Natural killer cell (primary cell): Measurements from ENCODE around the gene SAE1. TPM values are rescaled to one million over a fixed set of nuclear protein-coding genes. Genes with fewer than 3 reads are reported as not detected.

Experiments
- ATAC-seq, 3 donors: fragments of 150-1000 bp in 2 of 3; fragments of 200-7000 bp in 1 of 3; cut with Tn5 transposase; 1 replicate in 1 of 3; 2 replicates in 2 of 3; pipeline ENCODE4 v1.10.0; 2021; ENCODE audit warnings: mild to moderate bottlenecking in 2 of 3, moderate library complexity in 2 of 3
- DNase-seq, 2 donors: peaks; one replicate each; pipeline versions ENCODE4 v3.0.0 to v3.0.0-alpha.2; 2013 to 2021; ENCODE audit warnings: mixed read lengths in 1 of 2
- H3K27ac ChIP-seq: one replicate; pipeline ENCODE4 v1.5.1; 2013; ENCODE audit warnings: mild to moderate bottlenecking, low read length
- H3K27me3 ChIP-seq: one replicate; pipeline ENCODE4 v1.6.1; 2013; ENCODE audit warnings: low read length; ENCODE audit not compliant: control insufficient read depth, insufficient read depth
- H3K36me3 ChIP-seq: one replicate; pipeline ENCODE4 v1.6.1; 2013; ENCODE audit warnings: low read length; ENCODE audit not compliant: control insufficient read depth, insufficient read depth
- H3K4me1 ChIP-seq: one replicate; pipeline ENCODE4 v1.6.1; 2013; ENCODE audit warnings: low read length; ENCODE audit not compliant: control insufficient read depth, insufficient read depth
- H3K4me3 ChIP-seq: one replicate; pipeline ENCODE4 v1.5.1; 2013; ENCODE audit warnings: low read length
- H3K9me3 ChIP-seq: one replicate; pipeline ENCODE4 v1.6.1; 2013; ENCODE audit warnings: low read length; ENCODE audit not compliant: control insufficient read depth, insufficient read depth
- H3K27ac Mint-ChIP-seq, 2 donors: one replicate each; pipeline ENCODE4 v1.8.0; 2022; ENCODE audit warnings: mild to moderate bottlenecking in 2 of 2, mixed read lengths in 2 of 2, moderate library complexity in 1 of 2
- H3K27me3 Mint-ChIP-seq, 2 donors: one replicate each; pipeline ENCODE4 v1.8.0; 2022; ENCODE audit warnings: low read depth in 2 of 2, mixed read lengths in 2 of 2
- H3K36me3 Mint-ChIP-seq: one replicate; pipeline ENCODE4 v1.8.0; 2022; ENCODE audit warnings: mixed read lengths
- H3K4me1 Mint-ChIP-seq, 2 donors: one replicate each; pipeline ENCODE4 v1.8.0; 2022; ENCODE audit warnings: mixed read lengths in 2 of 2
- H3K4me3 Mint-ChIP-seq: one replicate; pipeline ENCODE4 v1.8.0; 2022; ENCODE audit warnings: mild to moderate bottlenecking, moderate library complexity, mixed read lengths
- H3K9me3 Mint-ChIP-seq, 2 donors: one replicate each; pipeline ENCODE4 v1.8.0; 2022; ENCODE audit warnings: mixed read lengths in 2 of 2
- CTCF ChIP-seq: fragments of 200-600 bp; IDR thresholded peaks from one replicate; pipeline ENCODE4 v1.8.0; 2022; ENCODE audit warnings: antibody characterized with exemption
- WGBS: methylation state at CpG from one replicate; pipeline ENCODE4 v1.1.7; 2013; ENCODE audit warnings: missing lambda C conversion rate; ENCODE audit not compliant: insufficient coverage; 5-methylcytosine and 5-hydroxymethylcytosine counted together
- intact Hi-C: fragments of 100-400 bp; cut with micrococcal nuclease; formaldehyde crosslinking; loops from one replicate; pipeline ENCODE4 v1.14.2; 2022
- total RNA-seq, 4 donors: library from RNA; stranded (reverse); fragments of 120-200 nt in 1 of 4; gene quantifications; one replicate each; pipeline versions ENCODE4 v1.2.3 to v1.2.4, GENCODE V29; 2013 to 2022

Gene SAE1
- total RNA-seq, 3 donors from 2014 or later (not counting 1 experiment from before 2014, with no cell fraction given) = 42.5 to 49.3 (median 46.0) TPM

DNA sequence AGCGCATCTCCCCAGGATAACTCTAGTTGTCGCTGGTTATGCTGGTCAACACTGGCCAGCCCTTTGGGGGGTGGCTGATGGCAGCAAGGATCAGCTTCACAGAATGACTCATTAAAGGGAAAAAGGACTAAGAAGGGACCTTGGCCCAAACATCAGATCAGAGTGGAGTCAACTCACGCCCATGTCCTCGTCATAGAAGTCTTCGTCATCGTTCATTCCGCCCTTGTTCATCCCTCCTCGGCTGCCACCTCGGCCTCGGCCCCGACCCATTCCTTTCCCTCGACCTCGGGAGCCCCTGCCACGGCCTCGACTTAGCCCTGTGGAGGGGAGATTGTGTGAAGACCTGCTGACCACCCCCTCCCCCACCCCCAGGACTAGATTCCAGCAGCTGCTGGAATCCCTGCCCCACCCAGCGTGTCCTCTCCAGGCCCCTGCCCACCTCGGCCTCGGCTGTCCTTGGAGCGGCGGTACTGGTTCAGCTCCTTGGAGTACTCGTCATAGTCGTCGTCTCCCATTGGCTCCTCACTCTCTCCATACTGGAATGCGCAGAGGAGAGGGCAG, 45.7 kb upstream of the SAE1 start:
- no peak for ATAC-seq
- no peak overlapping the region for H3K4me3 Mint-ChIP-seq
- peaks cover 6% of the 10 kb centered on the region for H3K36me3 Mint-ChIP-seq
- no peak overlapping the region for H3K27ac Mint-ChIP-seq
- Histone ChIP-seq H3K9me3 (no peaks in the 10 kb centered on the region), H3K27me3 (no peaks in the 10 kb centered on the region), H3K36me3 (peaks cover 77% of the 10 kb centered on the region), H3K4me3 (no peak overlapping the region), H3K4me1 (no peaks in the 10 kb centered on the region), H3K27ac (no peak overlapping the region)
- H3K9me3 Mint-ChIP-seq = no peaks in the 10 kb centered on the region
- no peak for DNase-seq
- intact Hi-C loops = no loop called here
- 96% methylated on average over 24 of the region's 24 CpGs for WGBS
- no peak for TF ChIP-seq CTCF
- H3K4me1 Mint-ChIP-seq = no peaks in the 10 kb centered on the region
- no peaks in the 10 kb centered on the region for H3K27me3 Mint-ChIP-seq

DNA sequence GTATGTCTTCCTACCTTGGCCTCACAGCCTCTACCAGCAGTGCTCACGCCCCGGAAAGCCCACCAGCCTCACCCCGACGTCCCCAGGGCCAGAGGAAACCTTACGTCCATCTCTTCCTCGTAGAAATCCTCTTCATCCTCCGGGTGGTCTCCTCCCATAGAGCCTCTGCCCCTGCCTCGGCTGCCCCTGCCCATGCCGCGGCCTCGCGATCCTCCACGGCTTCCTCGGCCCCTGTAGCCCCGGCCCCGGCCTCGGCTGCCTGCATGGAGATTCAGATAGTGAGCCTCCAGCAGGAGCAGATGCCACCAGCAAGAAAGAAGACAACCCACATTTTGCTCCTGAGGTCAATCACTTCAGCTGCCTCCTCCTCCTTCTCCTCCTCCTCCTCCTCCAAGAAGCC, 44.4 kb upstream of the SAE1 start:
- ATAC-seq = no peak
- Histone ChIP-seq H3K4me3 (no peak overlapping the region), H3K4me1 (no peaks in the 10 kb centered on the region), H3K9me3 (no peaks in the 10 kb centered on the region), H3K27me3 (no peaks in the 10 kb centered on the region), H3K27ac (no peak overlapping the region), H3K36me3 (peaks cover 79% of the 10 kb centered on the region)
- Mint-ChIP-seq H3K27me3 (no peaks in the 10 kb centered on the region), H3K27ac (peak overlapping the region in 1 of 2 donors; percentile 51), H3K36me3 (peaks cover 6% of the 10 kb centered on the region), H3K4me1 (no peaks in the 10 kb centered on the region), H3K9me3 (no peaks in the 10 kb centered on the region), H3K4me3 (no peak overlapping the region)
- no peak for TF ChIP-seq CTCF
- intact Hi-C loops = no loop called here
- no peak for DNase-seq
- WGBS = 97% methylated on average over 17 of the region's 17 CpGs

DNA sequence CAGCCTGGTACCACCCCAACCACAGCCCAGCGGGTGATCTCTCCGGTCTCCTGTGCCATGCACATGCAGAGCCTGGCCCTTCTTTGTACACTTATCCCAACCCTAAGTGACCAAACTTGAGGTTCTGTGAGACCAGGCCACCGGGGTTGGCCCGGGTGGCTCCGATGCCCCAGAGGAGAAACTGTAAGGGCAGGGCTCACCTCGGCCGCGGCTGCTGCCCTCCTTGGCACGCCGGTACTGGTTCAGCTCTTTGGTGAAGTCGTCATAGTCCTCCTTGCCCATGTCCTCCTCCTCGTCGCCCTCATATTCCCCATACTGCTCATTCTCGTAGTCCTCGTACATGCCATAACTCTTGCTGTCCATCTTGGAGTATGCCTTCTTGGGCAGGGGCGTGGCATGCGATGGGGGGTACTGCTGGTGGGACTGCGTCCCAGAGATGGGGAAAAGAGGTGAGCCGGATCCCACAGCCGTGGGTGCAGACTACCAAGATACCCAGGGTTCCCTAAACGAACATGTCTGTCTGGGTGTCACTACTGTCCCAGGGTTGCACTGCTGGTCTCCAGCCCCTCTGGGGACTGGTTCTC, 40.8 kb upstream of the SAE1 start:
- intact Hi-C loops = no loop called here
- 97% methylated on average over 21 of the region's 21 CpGs for WGBS
- no peaks in the 10 kb centered on the region for H3K36me3 Mint-ChIP-seq
- no peak for TF ChIP-seq CTCF
- peak overlapping the region in 1 of 2 donors; percentile 58 for H3K27ac Mint-ChIP-seq
- peaks cover 63% of the 10 kb centered on the region for H3K36me3 ChIP-seq
- H3K4me3 Mint-ChIP-seq = no peak overlapping the region
- peaks cover 17% of the 10 kb centered on the region for H3K4me1 ChIP-seq
- H3K4me1 Mint-ChIP-seq = peaks cover 7 to 8% of the 10 kb centered on the region in 2 donors
- no peaks in the 10 kb centered on the region for H3K27me3 Mint-ChIP-seq
- no peaks in the 10 kb centered on the region for H3K9me3 Mint-ChIP-seq
- H3K27ac ChIP-seq = no peak overlapping the region
- DNase-seq = no peak
- no peak overlapping the region for H3K4me3 ChIP-seq
- H3K27me3 ChIP-seq = no peaks in the 10 kb centered on the region
- no peaks in the 10 kb centered on the region for H3K9me3 ChIP-seq
- ATAC-seq = no peak

DNA sequence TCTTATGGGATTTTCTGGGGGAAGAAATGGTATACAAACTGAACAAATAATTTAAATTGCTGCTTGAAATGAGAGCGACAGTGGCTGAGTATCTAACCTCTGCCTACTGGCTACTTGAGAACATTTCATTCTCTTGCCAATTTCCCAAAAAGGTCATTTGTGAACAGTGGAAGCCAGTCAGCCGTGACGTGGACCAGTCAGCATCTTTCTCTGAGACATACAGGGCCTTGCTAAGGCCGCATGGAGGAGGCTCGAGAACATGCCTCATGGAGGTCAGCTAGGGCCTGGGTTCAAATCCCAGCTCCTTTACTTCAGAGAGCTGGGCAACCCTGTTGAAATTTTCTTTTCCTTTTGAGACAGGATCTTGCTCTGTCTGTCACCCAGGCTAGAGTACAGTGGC, 37.4 kb upstream of the SAE1 start:
- WGBS = 91% methylated on average over 5 of the region's 5 CpGs
- Mint-ChIP-seq H3K36me3 (no peaks in the 10 kb centered on the region), H3K4me1 (peaks cover 18 to 24% of the 10 kb centered on the region in 2 donors), H3K4me3 (no peak overlapping the region), H3K27ac (peak overlapping the region; percentile 80 to 96), H3K9me3 (no peaks in the 10 kb centered on the region), H3K27me3 (no peaks in the 10 kb centered on the region)
- DNase-seq (no peak), ATAC-seq (no peak)
- Histone ChIP-seq H3K9me3 (no peaks in the 10 kb centered on the region), H3K27me3 (no peaks in the 10 kb centered on the region), H3K36me3 (peaks cover 47% of the 10 kb centered on the region), H3K4me1 (peaks cover 33% of the 10 kb centered on the region), H3K4me3 (no peak overlapping the region), H3K27ac (peak overlapping the region; percentile 82)
- no peak for TF ChIP-seq CTCF
- intact Hi-C loops = no loop called here
